Right atrium auricular region (tissue), 2 donors: ENCODE results near the gene NDUFAF2. TPM values are rescaled to one million over a fixed set of nuclear protein-coding genes. Genes with fewer than 3 reads are reported as not detected.

ENCODE experiments used
- DNase-seq: peaks from one replicate; pipeline ENCODE4 v3.0.0-alpha.2; 2019; ENCODE audit warnings: low spot score
- H3K27ac ChIP-seq, 2 donors: fragments of 200-600 bp; sonication (generic); 1 replicate in 1 of 2; 2 replicates in 1 of 2; pipeline ENCODE4 v1.5.1; 2016 to 2019
- H3K27me3 ChIP-seq, 2 donors: fragments of 200-600 bp; sonication (generic); one replicate each; pipeline versions ENCODE4 v1.5.1 to v1.6.0; 2017 to 2019
- H3K36me3 ChIP-seq: fragments of 200-600 bp; sonication (generic); one replicate; pipeline ENCODE4 v1.5.1; 2016
- H3K4me1 ChIP-seq, 2 donors: fragments of 200-600 bp; sonication (generic); one replicate each; pipeline versions ENCODE4 v1.5.1 to v1.6.0; 2017 to 2019
- H3K4me3 ChIP-seq, 2 donors: fragments of 200-600 bp; sonication (generic); 1 replicate in 1 of 2; 2 replicates in 1 of 2; pipeline ENCODE4 v1.5.1; 2017 to 2019; ENCODE audit warnings: mild to moderate bottlenecking in 1 of 2, moderate library complexity in 1 of 2
- H3K9me3 ChIP-seq, 2 donors: fragments of 200-600 bp; sonication (generic); one replicate each; pipeline ENCODE4 v1.5.1; 2019
- total RNA-seq, 2 donors: library from RNA; depleted of rRNA; stranded (reverse); fragments of >200 nt; gene quantifications; one replicate each; pipeline ENCODE4 v1.1.0, GENCODE V29; 2016
- TF ChIP-seq, protein P1 (sequence below), 2 donors: fragments of 200-600 bp; sonication (generic); IDR thresholded peaks; one replicate each; pipeline ENCODE4 v1.5.1; 2019; ENCODE audit warnings: antibody characterized with exemption in 2 of 2

Gene NDUFAF2
- total RNA-seq, 2 donors from 2014 or later = 23.7 to 28.9 TPM

DNA sequence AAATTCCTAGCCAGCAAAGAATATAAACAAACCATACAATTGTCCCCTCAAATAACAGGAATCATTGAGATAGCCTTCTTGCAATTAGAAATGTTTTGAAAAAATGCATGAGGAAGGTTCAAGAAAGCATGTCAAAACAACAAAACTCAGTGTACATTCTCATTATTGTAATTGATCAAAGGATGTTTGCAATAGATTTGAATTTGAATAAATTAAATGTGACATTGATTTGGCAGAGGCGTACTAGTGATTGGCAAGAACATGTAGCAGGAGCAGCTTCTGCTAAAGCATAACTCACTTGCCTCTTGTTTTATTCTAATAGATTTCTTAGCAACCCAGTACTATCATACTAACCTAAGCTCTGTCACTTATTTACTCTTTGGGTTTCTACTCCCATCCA is 197.4 kb downstream of the NDUFAF2 start:
- H3K4me3 ChIP-seq = no peak overlapping the region
- no peaks in the 10 kb centered on the region for H3K9me3 ChIP-seq
- TF ChIP-seq, protein P1, sequence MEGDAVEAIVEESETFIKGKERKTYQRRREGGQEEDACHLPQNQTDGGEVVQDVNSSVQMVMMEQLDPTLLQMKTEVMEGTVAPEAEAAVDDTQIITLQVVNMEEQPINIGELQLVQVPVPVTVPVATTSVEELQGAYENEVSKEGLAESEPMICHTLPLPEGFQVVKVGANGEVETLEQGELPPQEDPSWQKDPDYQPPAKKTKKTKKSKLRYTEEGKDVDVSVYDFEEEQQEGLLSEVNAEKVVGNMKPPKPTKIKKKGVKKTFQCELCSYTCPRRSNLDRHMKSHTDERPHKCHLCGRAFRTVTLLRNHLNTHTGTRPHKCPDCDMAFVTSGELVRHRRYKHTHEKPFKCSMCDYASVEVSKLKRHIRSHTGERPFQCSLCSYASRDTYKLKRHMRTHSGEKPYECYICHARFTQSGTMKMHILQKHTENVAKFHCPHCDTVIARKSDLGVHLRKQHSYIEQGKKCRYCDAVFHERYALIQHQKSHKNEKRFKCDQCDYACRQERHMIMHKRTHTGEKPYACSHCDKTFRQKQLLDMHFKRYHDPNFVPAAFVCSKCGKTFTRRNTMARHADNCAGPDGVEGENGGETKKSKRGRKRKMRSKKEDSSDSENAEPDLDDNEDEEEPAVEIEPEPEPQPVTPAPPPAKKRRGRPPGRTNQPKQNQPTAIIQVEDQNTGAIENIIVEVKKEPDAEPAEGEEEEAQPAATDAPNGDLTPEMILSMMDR (IDR thresholded peaks at IDR 0.05) = no peak
- no peak for DNase-seq
- no peaks in the 10 kb centered on the region for H3K27me3 ChIP-seq
- no peak overlapping the region for H3K27ac ChIP-seq
- H3K36me3 ChIP-seq = no peaks in the 10 kb centered on the region
- no peaks in the 10 kb centered on the region for H3K4me1 ChIP-seq

- Histone ChIP-seq H3K4me1 (no peaks in the 10 kb centered on the region), H3K9me3 (no peaks in the 10 kb centered on the region), H3K4me3 (no peak overlapping the region), H3K27me3 (no peaks in the 10 kb centered on the region), H3K27ac (no peak overlapping the region), H3K36me3 (no peaks in the 10 kb centered on the region)
- TF ChIP-seq, protein P1 (IDR thresholded peaks at IDR 0.05) = no peak
- no peak for DNase-seq
Measured at GRCh38 chr5:61142811-61143210, 197.8 kb downstream of the NDUFAF2 start.

DNA sequence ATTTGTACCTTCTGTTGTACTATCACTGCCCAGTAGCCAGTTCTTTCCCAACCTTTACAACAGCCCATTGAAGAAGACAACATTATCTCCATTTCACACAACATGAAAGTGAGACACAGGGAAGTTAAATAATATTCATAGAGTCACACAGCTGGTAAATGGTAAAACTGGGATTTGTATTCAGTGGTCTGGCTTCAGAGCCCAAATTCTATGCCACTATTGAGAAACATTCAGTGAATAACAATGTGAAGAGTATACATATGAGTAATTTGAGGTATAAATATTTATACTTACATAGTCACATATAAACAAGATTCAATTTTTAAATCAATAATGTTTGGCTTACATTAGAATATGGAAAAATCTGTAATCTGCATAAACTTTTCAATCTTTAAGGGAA is 203.5 kb downstream of the NDUFAF2 start:
- H3K27ac ChIP-seq = no peak overlapping the region
- TF ChIP-seq, protein P1 (IDR thresholded peaks at IDR 0.05) = no peak
- H3K4me3 ChIP-seq = no peak overlapping the region
- no peak for DNase-seq
- no peaks in the 10 kb centered on the region for H3K4me1 ChIP-seq
- H3K27me3 ChIP-seq = no peaks in the 10 kb centered on the region
- H3K36me3 ChIP-seq = no peaks in the 10 kb centered on the region
- no peaks in the 10 kb centered on the region for H3K9me3 ChIP-seq

DNA sequence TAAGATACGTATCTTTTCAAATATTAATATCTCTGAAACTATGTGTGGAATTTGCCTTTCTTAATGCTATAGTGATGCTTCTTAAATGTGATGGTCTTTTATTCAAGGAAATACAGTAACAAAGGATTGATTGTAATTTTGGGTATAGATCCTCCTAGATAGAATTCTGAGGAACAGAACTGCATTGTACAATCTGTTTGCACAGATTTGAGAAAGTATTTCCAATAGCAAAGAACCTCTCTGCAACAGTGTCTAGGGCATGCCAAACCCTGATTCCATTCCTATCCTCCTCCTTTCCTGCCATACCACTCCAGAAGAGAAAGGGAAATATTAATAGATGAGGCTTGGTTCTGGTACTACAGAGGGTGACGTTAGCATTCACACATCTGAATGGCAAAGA is 206.9 kb downstream of the NDUFAF2 start:
- DNase-seq = no peak
- H3K4me1 ChIP-seq = no peaks in the 10 kb centered on the region
- H3K36me3 ChIP-seq = no peaks in the 10 kb centered on the region
- no peak overlapping the region for H3K27ac ChIP-seq
- H3K27me3 ChIP-seq = no peaks in the 10 kb centered on the region
- no peak overlapping the region for H3K4me3 ChIP-seq
- TF ChIP-seq, protein P1 (IDR thresholded peaks at IDR 0.05) = no peak
- no peaks in the 10 kb centered on the region for H3K9me3 ChIP-seq

DNA sequence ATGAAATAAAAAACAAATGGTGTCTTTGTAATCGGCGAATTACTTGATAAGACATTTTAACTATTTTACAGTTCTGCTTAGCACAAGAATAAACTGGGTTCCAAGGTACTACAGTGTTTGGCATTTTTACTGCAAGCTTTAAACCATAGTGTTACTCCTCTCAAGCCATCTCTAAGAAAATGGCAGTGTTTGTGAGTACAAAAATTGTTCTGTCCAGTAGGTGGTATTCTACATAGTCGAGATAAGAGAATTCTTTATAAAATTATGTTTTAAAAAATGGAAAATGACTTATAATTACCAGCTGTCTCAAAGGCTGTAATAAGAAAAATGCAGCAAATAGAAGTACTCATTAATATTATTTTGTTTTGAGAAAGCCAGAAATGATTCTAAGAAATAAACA is 214.1 kb downstream of the NDUFAF2 start:
- TF ChIP-seq, protein P1 (IDR thresholded peaks at IDR 0.05) = no peak
- Histone ChIP-seq H3K27me3 (no peaks in the 10 kb centered on the region), H3K9me3 (no peaks in the 10 kb centered on the region), H3K4me1 (peaks cover 0 to 18% of the 10 kb centered on the region in 2 donors), H3K4me3 (no peak overlapping the region), H3K36me3 (peaks cover 14% of the 10 kb centered on the region), H3K27ac (no peak overlapping the region)
- DNase-seq = no peak

DNA sequence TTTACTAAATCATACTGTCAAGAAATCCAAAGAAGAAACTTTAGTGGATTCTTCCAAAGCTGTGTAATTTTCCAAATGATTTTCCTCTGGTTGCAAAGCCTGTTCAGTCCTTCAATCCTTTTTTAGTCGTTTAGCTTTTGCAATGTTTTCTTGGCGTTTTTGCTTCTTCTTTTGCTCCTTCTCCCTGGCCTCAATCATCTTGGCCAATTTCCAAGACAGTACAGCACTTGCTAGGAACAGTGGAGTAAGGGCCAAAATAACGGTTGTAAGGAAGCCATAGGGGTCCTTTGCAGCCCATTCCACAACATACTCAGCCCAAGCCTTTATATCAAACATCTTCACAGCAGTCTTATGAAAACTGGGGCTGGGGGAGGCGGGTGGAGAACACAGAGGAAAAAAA is 214.8 kb downstream of the NDUFAF2 start:
- no peak for DNase-seq
- no peak overlapping the region for H3K27ac ChIP-seq
- TF ChIP-seq, protein P1 (IDR thresholded peaks at IDR 0.05) = no peak
- H3K9me3 ChIP-seq = no peaks in the 10 kb centered on the region
- H3K36me3 ChIP-seq = peaks cover 14% of the 10 kb centered on the region
- H3K4me1 ChIP-seq = peaks cover 0 to 18% of the 10 kb centered on the region in 2 donors
- H3K4me3 ChIP-seq = no peak overlapping the region
- H3K27me3 ChIP-seq = no peaks in the 10 kb centered on the region
